Karpas-422 (cell line): ENCODE results near the gene PLEKHH1. TPM values are rescaled to one million over a fixed set of nuclear protein-coding genes. Genes with fewer than 3 reads are reported as not detected.
"Not testable (repeated sequence)": the region's sequence is repeated elsewhere in the genome, so short reads cannot be mapped to it uniquely, and the experiment has no call there.

Experiments
- DNase-seq: peaks from one replicate; pipeline ENCODE4 v3.0.0-alpha.2; 2015
- H2AFZ ChIP-seq: fragments of 200-600 bp; sonication (generic); 2 replicates; pipeline ENCODE4 v1.6.1; 2014; ENCODE audit warnings: antibody characterized with exemption, low read length, mixed read lengths
- H3K27ac ChIP-seq: fragments of 200-600 bp; sonication (generic); 2 replicates; pipeline ENCODE4 v1.5.1; 2014; ENCODE audit warnings: mild to moderate bottlenecking, low read length, moderate library complexity
- H3K27me3 ChIP-seq: fragments of 200-600 bp; sonication (generic); 2 replicates; pipeline ENCODE4 v1.6.1; 2014; ENCODE audit warnings: low read length, mixed read lengths
- H3K36me3 ChIP-seq: fragments of 200-600 bp; sonication (generic); 2 replicates; pipeline ENCODE4 v1.6.1; 2014; ENCODE audit warnings: low read length, mixed read lengths; ENCODE audit not compliant: insufficient read depth
- H3K4me1 ChIP-seq: fragments of 200-600 bp; sonication (generic); 2 replicates; pipeline ENCODE4 v1.6.1; 2014; ENCODE audit warnings: mild to moderate bottlenecking, low read length, mixed read lengths
- H3K4me2 ChIP-seq: fragments of 200-600 bp; sonication (generic); 2 replicates; pipeline ENCODE4 v1.6.1; 2014; ENCODE audit warnings: low read length, low read depth, mild to moderate bottlenecking; ENCODE audit not compliant: poor library complexity, severe bottlenecking
- H3K4me3 ChIP-seq: fragments of 200-600 bp; sonication (generic); 2 replicates; pipeline ENCODE4 v1.5.1; 2014; ENCODE audit warnings: mild to moderate bottlenecking, antibody characterized with exemption, low read length, mixed read lengths
- H3K79me2 ChIP-seq: fragments of 200-600 bp; sonication (generic); 2 replicates; pipeline ENCODE4 v1.6.1; 2014; ENCODE audit warnings: mild to moderate bottlenecking, low read length, mixed read lengths
- H3K9ac ChIP-seq: fragments of 200-600 bp; sonication (generic); 2 replicates; pipeline ENCODE4 v1.6.0; 2014; ENCODE audit warnings: low read length
- H3K9me2 ChIP-seq: fragments of 200-600 bp; sonication (generic), shearing (Covaris generic); replicated peaks from 2 replicates; pipeline ENCODE4 v1.6.0; 2014; ENCODE audit warnings: mild to moderate bottlenecking, low read length, moderate library complexity; ENCODE audit not compliant: insufficient read depth
- H3K9me3 ChIP-seq: fragments of 300-700, 200-600 bp; sonication (generic); 2 replicates; pipeline ENCODE4 v1.6.1; 2014; ENCODE audit warnings: low read length, mixed read lengths
- H4K20me1 ChIP-seq: fragments of 200-600 bp; sonication (generic); 2 replicates; pipeline ENCODE4 v1.6.1; 2014; ENCODE audit warnings: mild to moderate bottlenecking, antibody characterized with exemption, low read length, low read depth; ENCODE audit not compliant: insufficient read depth
- total RNA-seq: library from RNA; depleted of rRNA; stranded (reverse); fragments of >200 nt; shearing (Covaris generic); gene quantifications from 2 replicates; pipeline ENCODE4 v1.2.3, GENCODE V29; 2014; ENCODE audit warnings: low replicate concordance

Gene PLEKHH1
- total RNA-seq, 1 experiment from 2014 or later, result 3.7 TPM

DNA sequence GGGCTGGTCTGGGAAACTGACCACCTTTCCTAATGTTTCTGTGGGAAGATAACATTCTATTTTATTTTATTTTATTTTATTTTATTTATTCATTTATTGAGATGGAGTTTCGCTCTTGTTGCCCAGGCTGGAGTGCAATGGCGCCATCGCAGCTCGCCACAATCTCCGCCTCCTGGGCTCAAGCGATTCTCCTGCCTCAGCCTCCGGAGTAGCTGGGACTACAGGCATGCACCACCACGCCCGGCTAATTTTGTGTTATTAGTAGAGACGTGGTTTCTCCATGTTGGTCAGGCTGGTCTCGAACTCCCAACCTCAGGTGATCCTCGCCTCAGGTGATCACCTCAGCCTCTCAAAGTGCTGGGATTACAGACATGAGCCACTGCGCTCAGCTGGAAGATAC lies 9.5 kb downstream of the PLEKHH1 start:
- H3K4me1 ChIP-seq, H3K9ac ChIP-seq, H2AFZ ChIP-seq, H4K20me1 ChIP-seq, DNase-seq, H3K36me3 ChIP-seq, H3K9me3 ChIP-seq, H3K79me2 ChIP-seq, H3K27me3 ChIP-seq, H3K4me2 ChIP-seq, H3K4me3 ChIP-seq, H3K9me2 ChIP-seq, H3K27ac ChIP-seq: not testable (repeated sequence)

GRCh38 chr14:67544590-67544989 lies 11.5 kb downstream of the PLEKHH1 start:
- Histone ChIP-seq H3K27me3 (no peaks in the 10 kb centered on the region), H2AFZ (no peak overlapping the region), H3K4me2 (no peak overlapping the region), H3K9me2 (no peaks in the 10 kb centered on the region), H3K9ac (no peak overlapping the region), H3K36me3 (no peaks in the 10 kb centered on the region), H3K4me3 (no peak overlapping the region), H3K79me2 (no peaks in the 10 kb centered on the region), H3K4me1 (no peaks in the 10 kb centered on the region), H4K20me1 (no peaks in the 10 kb centered on the region), H3K27ac (no peak overlapping the region), H3K9me3 (no peaks in the 10 kb centered on the region)
- DNase-seq, result no peak

- H3K4me1 ChIP-seq, result no peaks in the 10 kb centered on the region
- H3K79me2 ChIP-seq, result no peaks in the 10 kb centered on the region
- H3K9ac ChIP-seq, result no peak overlapping the region
- no peak overlapping the region for H3K4me3 ChIP-seq
- no peak overlapping the region for H2AFZ ChIP-seq
- no peaks in the 10 kb centered on the region for H4K20me1 ChIP-seq
- H3K36me3 ChIP-seq, result no peaks in the 10 kb centered on the region
- no peaks in the 10 kb centered on the region for H3K27me3 ChIP-seq
- DNase-seq, result no peak
- H3K9me2 ChIP-seq, result no peaks in the 10 kb centered on the region
- no peaks in the 10 kb centered on the region for H3K9me3 ChIP-seq
- H3K27ac ChIP-seq, result no peak overlapping the region
- no peak overlapping the region for H3K4me2 ChIP-seq
Measured at GRCh38 chr14:67547224-67547780, 14.2 kb downstream of the PLEKHH1 start.

- no peak for DNase-seq
- H2AFZ ChIP-seq, result no peak overlapping the region
- H3K4me3 ChIP-seq, result no peak overlapping the region
- no peaks in the 10 kb centered on the region for H3K27me3 ChIP-seq
- no peaks in the 10 kb centered on the region for H3K4me1 ChIP-seq
- no peaks in the 10 kb centered on the region for H3K9me3 ChIP-seq
- no peaks in the 10 kb centered on the region for H3K79me2 ChIP-seq
- H3K4me2 ChIP-seq, result no peak overlapping the region
- no peak overlapping the region for H3K9ac ChIP-seq
- no peaks in the 10 kb centered on the region for H3K36me3 ChIP-seq
- H3K9me2 ChIP-seq, result no peaks in the 10 kb centered on the region
- H4K20me1 ChIP-seq, result no peaks in the 10 kb centered on the region
- H3K27ac ChIP-seq, result no peak overlapping the region
Measured at GRCh38 chr14:67549734-67550133, 16.6 kb downstream of the PLEKHH1 start.

DNA sequence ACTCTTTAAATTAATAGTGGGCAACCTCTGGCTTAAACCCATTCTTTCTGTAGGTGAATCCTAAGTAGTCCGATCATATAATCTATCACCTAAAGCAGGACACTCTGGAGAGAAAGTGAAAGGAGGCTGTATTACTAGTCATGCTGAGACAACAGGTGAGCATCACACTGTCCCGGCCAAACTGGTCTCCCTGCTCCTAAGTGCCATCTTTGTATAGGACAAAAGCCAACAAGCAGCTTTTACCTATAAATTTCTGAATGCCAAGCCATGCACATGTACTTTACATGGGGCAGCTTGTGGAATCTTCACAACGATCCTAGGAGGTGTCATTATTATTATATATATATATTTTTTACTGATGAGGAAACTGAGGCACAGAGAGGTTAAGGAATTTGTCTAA lies 18.0 kb downstream of the PLEKHH1 start:
- Histone ChIP-seq H4K20me1 (no peaks in the 10 kb centered on the region), H3K9me2 (no peaks in the 10 kb centered on the region), H3K4me1 (no peaks in the 10 kb centered on the region), H3K9me3 (no peaks in the 10 kb centered on the region), H3K27ac (no peak overlapping the region), H3K4me3 (no peak overlapping the region), H3K4me2 (no peak overlapping the region), H3K36me3 (no peaks in the 10 kb centered on the region), H3K79me2 (no peaks in the 10 kb centered on the region), H3K9ac (no peak overlapping the region), H3K27me3 (no peaks in the 10 kb centered on the region), H2AFZ (no peak overlapping the region)
- no peak for DNase-seq

DNA sequence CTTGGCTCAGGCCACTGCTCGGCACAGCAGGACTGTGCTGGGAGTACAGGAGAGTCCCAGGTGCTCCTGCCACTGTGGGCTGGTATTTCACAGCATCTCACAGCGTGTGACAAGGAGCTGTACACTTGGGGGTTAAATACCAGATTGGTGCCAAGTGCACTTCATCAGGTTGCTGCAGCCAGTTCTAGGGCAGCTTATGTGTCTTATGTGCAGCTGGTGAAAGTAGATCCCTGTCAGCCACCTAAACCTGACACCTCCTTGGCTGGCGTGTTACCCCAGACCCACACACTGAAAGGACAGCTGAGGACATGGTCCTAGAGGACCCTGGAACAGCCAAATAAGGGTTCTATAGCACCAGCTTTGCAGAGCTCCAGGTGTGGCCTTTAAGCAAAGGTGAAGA lies 18.9 kb downstream of the PLEKHH1 start:
- Histone ChIP-seq H4K20me1 (no peaks in the 10 kb centered on the region), H3K9ac (no peak overlapping the region), H3K27me3 (no peaks in the 10 kb centered on the region), H3K27ac (no peak overlapping the region), H3K79me2 (no peaks in the 10 kb centered on the region), H3K9me3 (no peaks in the 10 kb centered on the region), H3K4me2 (no peak overlapping the region), H2AFZ (no peak overlapping the region), H3K4me1 (no peaks in the 10 kb centered on the region), H3K4me3 (no peak overlapping the region), H3K36me3 (no peaks in the 10 kb centered on the region), H3K9me2 (no peaks in the 10 kb centered on the region)
- DNase-seq, result no peak

DNA sequence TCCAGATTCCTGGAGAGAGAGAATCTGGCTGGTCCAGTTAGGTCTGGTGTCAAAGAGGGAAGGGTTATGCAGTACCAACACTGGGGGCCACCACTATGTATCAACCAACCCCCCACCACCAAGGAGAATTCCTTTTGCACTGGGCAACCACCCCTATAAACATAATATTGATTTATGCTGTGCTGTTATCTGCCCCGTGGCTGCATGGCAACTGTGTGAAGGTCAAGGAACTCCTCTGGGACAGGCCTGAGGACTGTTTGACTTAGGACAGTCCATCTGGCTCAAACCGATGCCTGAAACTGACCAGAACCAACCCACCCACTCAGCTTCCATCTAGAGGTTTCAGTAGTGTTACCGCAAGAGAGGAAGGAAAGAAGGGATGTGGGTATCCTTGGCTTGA lies 20.5 kb downstream of the PLEKHH1 start:
- DNase-seq, result no peak

GRCh38 chr14:67554341-67554740 lies 21.3 kb downstream of the PLEKHH1 start:
- Histone ChIP-seq H3K79me2 (no peaks in the 10 kb centered on the region), H3K27me3 (no peaks in the 10 kb centered on the region), H3K4me2 (no peak overlapping the region), H3K4me1 (no peaks in the 10 kb centered on the region), H3K9me3 (no peaks in the 10 kb centered on the region), H4K20me1 (no peaks in the 10 kb centered on the region), H3K9me2 (no peaks in the 10 kb centered on the region), H3K36me3 (no peaks in the 10 kb centered on the region), H3K4me3 (no peak overlapping the region), H3K9ac (no peak overlapping the region), H2AFZ (no peak overlapping the region), H3K27ac (no peak overlapping the region)
- DNase-seq, result no peak

More for the DNA sequence above, 20.5 kb downstream of the PLEKHH1 start:
- Histone ChIP-seq H3K79me2 (no peaks in the 10 kb centered on the region), H3K27ac (no peak overlapping the region), H3K9me3 (no peaks in the 10 kb centered on the region), H2AFZ (no peak overlapping the region), H3K36me3 (no peaks in the 10 kb centered on the region), H3K27me3 (no peaks in the 10 kb centered on the region), H3K4me3 (no peak overlapping the region), H3K4me2 (no peak overlapping the region), H3K4me1 (no peaks in the 10 kb centered on the region), H3K9me2 (no peaks in the 10 kb centered on the region), H3K9ac (no peak overlapping the region), H4K20me1 (no peaks in the 10 kb centered on the region)
